Fibroblast of skin of left biceps (primary cell): Measurements from ENCODE around the gene NDUFS3.
"Not testable (repeated sequence)": the region's sequence is repeated elsewhere in the genome, so short reads cannot be mapped to it uniquely, and the experiment has no call there.

Experiments used
- DNase-seq, 2 experiments: peaks; one replicate each; pipeline ENCODE4 v3.0.0-alpha.2; 2013; ENCODE audit warnings: low read depth in 2 of 2

Gene NDUFS3

GRCh38 chr11:47560426-47560825 lies 18.4 kb upstream of the NDUFS3 start:
- DNase-seq: peak in 1 of 2 experiments; percentile 32

- not testable (repeated sequence) for DNase-seq
Observed at GRCh38 chr11:47562393-47562792, 16.5 kb upstream of the NDUFS3 start.

GRCh38 chr11:47564366-47564765 lies 14.5 kb upstream of the NDUFS3 start:
- DNase-seq: not testable (repeated sequence)

GRCh38 chr11:47564933-47565339 lies 13.9 kb upstream of the NDUFS3 start:
- DNase-seq: no peak

GRCh38 chr11:47565340-47566148 lies 13.3 kb upstream of the NDUFS3 start, which contains the start of gene PTPMT1:
PTPMT1 (plus strand) TSS chr11:47565599; CDS start chr11:47565623, 24 bp downstream.
- no peak for DNase-seq

- no peak for DNase-seq
Observed at GRCh38 chr11:47566149-47566698, 12.7 kb upstream of the NDUFS3 start.

GRCh38 chr11:47569646-47570045 lies 9.2 kb upstream of the NDUFS3 start:
- no peak for DNase-seq

GRCh38 chr11:47570651-47571356 lies 8.1 kb upstream of the NDUFS3 start:
- no peak for DNase-seq

GRCh38 chr11:47571357-47571729 lies 7.5 kb upstream of the NDUFS3 start:
- DNase-seq: no peak

- no peak for DNase-seq
Observed at GRCh38 chr11:47571895-47572294, 7.0 kb upstream of the NDUFS3 start.

- DNase-seq: no peak
Observed at GRCh38 chr11:47572715-47573255, 6.1 kb upstream of the NDUFS3 start.

- no peak for DNase-seq
Observed at GRCh38 chr11:47573321-47573720, 5.6 kb upstream of the NDUFS3 start.

- DNase-seq: no peak
Observed at GRCh38 chr11:47577460-47578041, 1.3 kb upstream of the NDUFS3 start.

- DNase-seq: no peak
Observed at GRCh38 chr11:47583844-47584243, 5.0 kb downstream of the NDUFS3 start.

GRCh38 chr11:47586098-47586855 lies 7.4 kb downstream of the NDUFS3 start, which contains the start of gene FAM180B:
FAM180B (plus strand) TSS chr11:47586678; CDS start chr11:47586769, 91 bp downstream.
- no peak for DNase-seq

- DNase-seq: no peak
Observed at GRCh38 chr11:47587039-47587716, 8.3 kb downstream of the NDUFS3 start.

- DNase-seq: no peak
Observed at GRCh38 chr11:47587723-47588326, 9.0 kb downstream of the NDUFS3 start.

GRCh38 chr11:47589118-47589517 lies 10.2 kb downstream of the NDUFS3 start:
- DNase-seq: no peak

GRCh38 chr11:47589584-47589976 lies 10.7 kb downstream of the NDUFS3 start:
- no peak for DNase-seq
